Activated CD8-positive, alpha-beta T cell treated with anti-CD3 and anti-CD28 coated beads for 36 hours (primary cell): ENCODE results near the gene USPL1. TPM values are rescaled to one million over a fixed set of nuclear protein-coding genes. Genes with fewer than 3 reads are reported as not detected.
"Not testable (repeated sequence)": the region's sequence is repeated elsewhere in the genome, so short reads cannot be mapped to it uniquely, and the experiment has no call there.

Experiments
- ATAC-seq: fragments of 200-7000 bp; cut with Tn5 transposase; one replicate; pipeline ENCODE4 v1.10.0; 2021; ENCODE audit warnings: mild to moderate bottlenecking, moderate library complexity
- CTCF ChIA-PET: fragments of 350-600 bp; sonication (Branson Sonifier 250); formaldehyde crosslinking; loops from one replicate; lab custom pipeline; 2021; ENCODE audit warnings: antibody characterized with exemption; lab: Charles Lee
- POLR2A ChIA-PET: fragments of 350-600 bp; sonication (Branson Sonifier 250); formaldehyde crosslinking; loops from one replicate; lab custom pipeline; 2021; ENCODE audit warnings: antibody characterized with exemption; lab: Charles Lee
- DNase-seq: peaks from one replicate; pipeline ENCODE4 v3.0.0-alpha.2; 2020
- H3K27ac Mint-ChIP-seq: one replicate; pipeline ENCODE4 v1.8.0; 2021; ENCODE audit warnings: mild to moderate bottlenecking, mixed read lengths
- H3K27me3 Mint-ChIP-seq: one replicate; pipeline ENCODE4 v1.8.0; 2021; ENCODE audit warnings: mixed read lengths
- H3K36me3 Mint-ChIP-seq: one replicate; pipeline ENCODE4 v1.8.0; 2021; ENCODE audit warnings: low read depth, mixed read lengths
- H3K4me1 Mint-ChIP-seq: one replicate; pipeline ENCODE4 v1.8.0; 2021; ENCODE audit warnings: low read depth, mixed read lengths
- H3K4me3 Mint-ChIP-seq: one replicate; pipeline ENCODE4 v1.8.0; 2021; ENCODE audit warnings: mild to moderate bottlenecking, moderate library complexity, mixed read lengths
- H3K9me3 Mint-ChIP-seq: one replicate; pipeline ENCODE4 v1.8.0; 2021; ENCODE audit warnings: mixed read lengths
- CTCF ChIP-seq: fragments of 200-600 bp; IDR thresholded peaks from one replicate; pipeline ENCODE4 v1.8.0; 2022; ENCODE audit warnings: antibody characterized with exemption, mild to moderate bottlenecking
- intact Hi-C: fragments of 100-400 bp; cut with micrococcal nuclease; formaldehyde crosslinking; loops from one replicate; pipeline ENCODE4 v1.10.0; 2022
- total RNA-seq, 2 experiments: library from RNA; stranded (reverse); gene quantifications; one replicate each; pipeline ENCODE4 v1.2.3, GENCODE V29; 2021

Gene USPL1
- total RNA-seq, 2 experiments from 2014 or later: 12.4 to 13.0 TPM

- intact Hi-C loops: no loop called here
- no peak overlapping the region for H3K4me3 Mint-ChIP-seq
- ChIA-PET POLR2A (no interaction called here), CTCF (no interaction called here)
- no peaks in the 10 kb centered on the region for H3K9me3 Mint-ChIP-seq
- no peak for ATAC-seq
- no peak for TF ChIP-seq CTCF
- H3K27me3 Mint-ChIP-seq: no peaks in the 10 kb centered on the region
- H3K36me3 Mint-ChIP-seq: peaks cover 45% of the 10 kb centered on the region
- H3K4me1 Mint-ChIP-seq: peaks cover 27% of the 10 kb centered on the region
- DNase-seq: no peak
- peak overlapping the region; percentile 61 for H3K27ac Mint-ChIP-seq
These were observed 29.7 kb downstream of the USPL1 start for GRCh38 chr13:30647420-30647819.

DNA sequence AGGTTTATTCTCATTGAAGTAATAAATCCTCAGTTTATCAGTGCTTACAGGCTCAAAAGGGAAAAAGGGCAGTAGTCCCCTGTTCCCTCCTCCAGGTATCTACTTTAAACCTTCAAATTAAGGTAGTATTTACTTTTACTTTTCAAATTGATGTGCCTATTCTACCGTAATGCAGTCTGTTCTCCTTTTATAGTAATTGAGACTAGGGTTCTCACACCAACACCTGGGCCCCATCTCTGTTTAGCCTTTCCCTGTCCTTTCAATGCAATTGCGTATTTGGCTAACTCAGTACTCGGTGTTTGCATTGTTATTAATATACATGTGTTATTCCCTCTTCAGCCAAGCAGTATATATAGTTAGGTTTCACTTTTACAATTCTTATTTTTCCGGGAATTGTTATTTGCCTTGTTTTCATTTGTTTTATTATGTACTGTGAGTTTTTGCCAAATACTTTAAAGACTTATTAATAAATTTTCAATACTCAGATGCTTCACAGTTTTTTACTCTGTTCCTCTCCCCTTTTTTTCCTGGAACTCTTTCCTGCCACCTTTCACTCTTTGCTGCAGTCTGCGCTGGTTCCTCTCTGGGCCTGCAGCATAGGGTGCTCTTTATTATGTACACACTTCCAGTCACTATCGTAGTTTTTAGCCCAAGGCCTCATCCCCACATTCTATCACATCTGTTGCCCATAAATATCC, 30.3 kb downstream of the USPL1 start:
- ChIA-PET POLR2A (no interaction called here), CTCF (no interaction called here)
- no peaks in the 10 kb centered on the region for H3K9me3 Mint-ChIP-seq
- no peak overlapping the region for H3K4me3 Mint-ChIP-seq
- H3K27ac Mint-ChIP-seq: peak overlapping the region; percentile 47
- ATAC-seq (no peak), DNase-seq (no peak)
- intact Hi-C loops: no loop called here
- peaks cover 45% of the 10 kb centered on the region for H3K36me3 Mint-ChIP-seq
- no peak for TF ChIP-seq CTCF
- H3K27me3 Mint-ChIP-seq: no peaks in the 10 kb centered on the region
- H3K4me1 Mint-ChIP-seq: peaks cover 32% of the 10 kb centered on the region

GRCh38 chr13:30648522-30649012, 30.8 kb downstream of the USPL1 start:
- peaks cover 38% of the 10 kb centered on the region for H3K4me1 Mint-ChIP-seq
- POLR2A ChIA-PET: no interaction called here
- peaks cover 45% of the 10 kb centered on the region for H3K36me3 Mint-ChIP-seq
- H3K9me3 Mint-ChIP-seq: no peaks in the 10 kb centered on the region
- no peaks in the 10 kb centered on the region for H3K27me3 Mint-ChIP-seq
- DNase-seq (no peak), ATAC-seq (no peak)
- intact Hi-C loops: no loop called here
- H3K4me3 Mint-ChIP-seq: no peak overlapping the region
- H3K27ac Mint-ChIP-seq: no peak overlapping the region
- CTCF ChIA-PET: no interaction called here
- no peak for TF ChIP-seq CTCF

DNA sequence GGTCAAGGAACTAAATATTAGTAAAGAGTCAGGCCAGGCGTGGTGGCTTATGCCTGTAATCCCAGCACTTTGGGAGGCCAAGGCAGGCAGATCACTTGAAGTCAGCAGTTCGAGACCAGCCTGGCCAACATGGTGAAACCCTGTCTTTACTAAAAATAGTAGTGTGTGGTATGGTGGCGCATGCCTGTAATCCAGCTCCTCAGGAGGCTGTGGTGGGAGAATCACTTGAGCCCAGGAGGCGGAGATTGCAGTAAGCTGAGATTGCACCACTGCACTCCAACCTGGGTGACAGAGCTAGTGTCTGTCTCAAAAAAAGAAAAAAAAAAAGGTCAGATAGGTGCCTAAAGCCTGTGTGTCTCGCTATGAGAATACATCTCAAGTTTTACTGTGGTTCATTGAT, 33.9 kb downstream of the USPL1 start:
- Mint-ChIP-seq H3K4me1 (peaks cover 44% of the 10 kb centered on the region), H3K36me3 (peaks cover 54% of the 10 kb centered on the region)
- H3K4me3 Mint-ChIP-seq, CTCF ChIA-PET, intact Hi-C loops, POLR2A ChIA-PET, H3K9me3 Mint-ChIP-seq, H3K27me3 Mint-ChIP-seq, H3K27ac Mint-ChIP-seq, DNase-seq: not testable (repeated sequence)
- peak; percentile 12 for ATAC-seq

- POLR2A ChIA-PET: interaction anchor here (1.7 kb wide), 1 partner anchor 36 kb away, joined by 5 read pairs; no protein-coding TSS in a partner anchor
- no peak for ATAC-seq
- Mint-ChIP-seq H3K9me3 (no peaks in the 10 kb centered on the region), H3K4me3 (no peak overlapping the region), H3K27me3 (no peaks in the 10 kb centered on the region), H3K27ac (peak overlapping the region; percentile 25), H3K36me3 (peaks cover 59% of the 10 kb centered on the region), H3K4me1 (peaks cover 39% of the 10 kb centered on the region)
- no peak for TF ChIP-seq CTCF
- no peak for DNase-seq
- intact Hi-C loops: no loop called here
- CTCF ChIA-PET: no interaction called here
These were observed 35.1 kb downstream of the USPL1 start for GRCh38 chr13:30652746-30653386.
